Activated CD4-positive, alpha-beta memory T cell treated with anti-CD3 and anti-CD28 coated beads, Interleukin-2, amount 10 ng/mL, durations not matched to agents 7 days and 5 days (primary cell): ENCODE data around the gene PHACTR3. TPM values are rescaled to one million over a fixed set of nuclear protein-coding genes. Genes with fewer than 3 reads are reported as not detected.

ENCODE experiments used
- CTCF ChIA-PET: fragments of 350-600 bp; sonication (Branson Sonifier 250); formaldehyde crosslinking; loops from one replicate; lab custom pipeline; 2021; ENCODE audit warnings: antibody characterized with exemption, inconsistent platforms; lab: Charles Lee
- POLR2A ChIA-PET: fragments of 350-600 bp; sonication (Branson Sonifier 250); formaldehyde crosslinking; loops from one replicate; lab custom pipeline; 2021; ENCODE audit warnings: antibody characterized with exemption; lab: Charles Lee
- DNase-seq: peaks from one replicate; pipeline ENCODE4 v3.0.0-alpha.2; 2020
- H3K27ac Mint-ChIP-seq: one replicate; pipeline ENCODE4 v1.8.0; 2021; ENCODE audit warnings: mild to moderate bottlenecking, mixed read lengths
- H3K27me3 Mint-ChIP-seq: one replicate; pipeline ENCODE4 v1.8.0; 2021; ENCODE audit warnings: mixed read lengths
- H3K36me3 Mint-ChIP-seq: one replicate; pipeline ENCODE4 v1.8.0; 2021; ENCODE audit warnings: low read depth, mixed read lengths
- H3K4me1 Mint-ChIP-seq: one replicate; pipeline ENCODE4 v1.8.0; 2021; ENCODE audit warnings: mixed read lengths
- H3K4me3 Mint-ChIP-seq: one replicate; pipeline ENCODE4 v1.8.0; 2021; ENCODE audit warnings: mild to moderate bottlenecking, mixed read lengths
- H3K9me3 Mint-ChIP-seq: one replicate; pipeline ENCODE4 v1.8.0; 2021; ENCODE audit warnings: mixed read lengths
- total RNA-seq, 2 experiments: library from RNA; stranded (reverse); gene quantifications; one replicate each; pipeline ENCODE4 v1.2.3, GENCODE V29; 2021

The PHACTR3 gene
- total RNA-seq, 2 experiments from 2014 or later = not detected

GRCh38 chr20:59684685-59685242 is 80.4 kb downstream of the PHACTR3 start:
- Mint-ChIP-seq H3K27me3 (peaks cover 2% of the 10 kb centered on the region), H3K27ac (no peak overlapping the region), H3K36me3 (no peaks in the 10 kb centered on the region), H3K4me3 (no peak overlapping the region), H3K9me3 (no peaks in the 10 kb centered on the region), H3K4me1 (no peaks in the 10 kb centered on the region)
- ChIA-PET POLR2A (no interaction called here), CTCF (no interaction called here)
- DNase-seq = no peak

- H3K4me1 Mint-ChIP-seq = no peaks in the 10 kb centered on the region
- POLR2A ChIA-PET = no interaction called here
- no peaks in the 10 kb centered on the region for H3K9me3 Mint-ChIP-seq
- H3K4me3 Mint-ChIP-seq = no peak overlapping the region
- H3K27ac Mint-ChIP-seq = no peak overlapping the region
- no peaks in the 10 kb centered on the region for H3K36me3 Mint-ChIP-seq
- CTCF ChIA-PET = no interaction called here
- H3K27me3 Mint-ChIP-seq = no peaks in the 10 kb centered on the region
- no peak for DNase-seq
Measured at GRCh38 chr20:59686404-59687346, 82.3 kb downstream of the PHACTR3 start.

GRCh38 chr20:59688356-59688755 is 84.0 kb downstream of the PHACTR3 start:
- no peaks in the 10 kb centered on the region for H3K4me1 Mint-ChIP-seq
- DNase-seq = no peak
- no peaks in the 10 kb centered on the region for H3K36me3 Mint-ChIP-seq
- H3K27me3 Mint-ChIP-seq = no peaks in the 10 kb centered on the region
- no peak overlapping the region for H3K4me3 Mint-ChIP-seq
- ChIA-PET CTCF (interaction anchor here (0.5 kb wide), 1 partner anchor 266 kb away, joined by 4 read pairs; no protein-coding TSS in a partner anchor), POLR2A (no interaction called here)
- H3K9me3 Mint-ChIP-seq = no peaks in the 10 kb centered on the region
- no peak overlapping the region for H3K27ac Mint-ChIP-seq

GRCh38 chr20:59688999-59689398 is 84.7 kb downstream of the PHACTR3 start:
- H3K27me3 Mint-ChIP-seq = peaks cover 3% of the 10 kb centered on the region
- H3K4me1 Mint-ChIP-seq = no peaks in the 10 kb centered on the region
- no peaks in the 10 kb centered on the region for H3K36me3 Mint-ChIP-seq
- no peak overlapping the region for H3K27ac Mint-ChIP-seq
- POLR2A ChIA-PET = no interaction called here
- CTCF ChIA-PET = no interaction called here
- DNase-seq = no peak
- no peaks in the 10 kb centered on the region for H3K9me3 Mint-ChIP-seq
- no peak overlapping the region for H3K4me3 Mint-ChIP-seq

GRCh38 chr20:59690101-59690500 is 85.8 kb downstream of the PHACTR3 start:
- Mint-ChIP-seq H3K9me3 (no peaks in the 10 kb centered on the region), H3K36me3 (no peaks in the 10 kb centered on the region), H3K4me3 (no peak overlapping the region), H3K4me1 (no peaks in the 10 kb centered on the region), H3K27me3 (peaks cover 3% of the 10 kb centered on the region), H3K27ac (no peak overlapping the region)
- POLR2A ChIA-PET = no interaction called here
- CTCF ChIA-PET = no interaction called here
- DNase-seq = no peak

GRCh38 chr20:59690976-59691375 is 86.6 kb downstream of the PHACTR3 start:
- POLR2A ChIA-PET = no interaction called here
- no peak overlapping the region for H3K27ac Mint-ChIP-seq
- H3K9me3 Mint-ChIP-seq = no peaks in the 10 kb centered on the region
- H3K4me1 Mint-ChIP-seq = no peaks in the 10 kb centered on the region
- no peaks in the 10 kb centered on the region for H3K36me3 Mint-ChIP-seq
- H3K4me3 Mint-ChIP-seq = no peak overlapping the region
- no peak for DNase-seq
- H3K27me3 Mint-ChIP-seq = peaks cover 3% of the 10 kb centered on the region
- CTCF ChIA-PET = no interaction called here

GRCh38 chr20:59692139-59692538 is 87.8 kb downstream of the PHACTR3 start:
- Mint-ChIP-seq H3K4me1 (no peaks in the 10 kb centered on the region), H3K36me3 (no peaks in the 10 kb centered on the region), H3K4me3 (no peak overlapping the region), H3K27ac (no peak overlapping the region), H3K9me3 (no peaks in the 10 kb centered on the region), H3K27me3 (peaks cover 3% of the 10 kb centered on the region)
- no peak for DNase-seq
- POLR2A ChIA-PET = no interaction called here
- CTCF ChIA-PET = no interaction called here

- Mint-ChIP-seq H3K4me3 (no peak overlapping the region), H3K9me3 (no peaks in the 10 kb centered on the region), H3K4me1 (no peaks in the 10 kb centered on the region), H3K36me3 (no peaks in the 10 kb centered on the region), H3K27me3 (peaks cover 3% of the 10 kb centered on the region), H3K27ac (no peak overlapping the region)
- ChIA-PET POLR2A (no interaction called here), CTCF (no interaction called here)
- DNase-seq = no peak
Measured at GRCh38 chr20:59693587-59693986, 89.2 kb downstream of the PHACTR3 start.

GRCh38 chr20:59696476-59696875 is 92.1 kb downstream of the PHACTR3 start:
- POLR2A ChIA-PET = no interaction called here
- Mint-ChIP-seq H3K27ac (no peak overlapping the region), H3K36me3 (no peaks in the 10 kb centered on the region), H3K9me3 (no peaks in the 10 kb centered on the region), H3K27me3 (peaks cover 3% of the 10 kb centered on the region), H3K4me1 (no peaks in the 10 kb centered on the region), H3K4me3 (no peak overlapping the region)
- CTCF ChIA-PET = no interaction called here
- DNase-seq = no peak

GRCh38 chr20:59697068-59697467 is 92.7 kb downstream of the PHACTR3 start:
- H3K4me1 Mint-ChIP-seq = no peaks in the 10 kb centered on the region
- ChIA-PET CTCF (no interaction called here), POLR2A (no interaction called here)
- H3K9me3 Mint-ChIP-seq = no peaks in the 10 kb centered on the region
- no peak for DNase-seq
- H3K27ac Mint-ChIP-seq = no peak overlapping the region
- peaks cover 3% of the 10 kb centered on the region for H3K27me3 Mint-ChIP-seq
- no peak overlapping the region for H3K4me3 Mint-ChIP-seq
- H3K36me3 Mint-ChIP-seq = no peaks in the 10 kb centered on the region

- H3K4me3 Mint-ChIP-seq = no peak overlapping the region
- no peak for DNase-seq
- H3K27ac Mint-ChIP-seq = no peak overlapping the region
- H3K36me3 Mint-ChIP-seq = no peaks in the 10 kb centered on the region
- ChIA-PET POLR2A (no interaction called here), CTCF (no interaction called here)
- peaks cover 7% of the 10 kb centered on the region for H3K27me3 Mint-ChIP-seq
- H3K9me3 Mint-ChIP-seq = no peaks in the 10 kb centered on the region
- H3K4me1 Mint-ChIP-seq = no peaks in the 10 kb centered on the region
Measured at GRCh38 chr20:59698598-59698997, 94.3 kb downstream of the PHACTR3 start.

- no peaks in the 10 kb centered on the region for H3K4me1 Mint-ChIP-seq
- CTCF ChIA-PET = no interaction called here
- H3K27ac Mint-ChIP-seq = no peak overlapping the region
- POLR2A ChIA-PET = no interaction called here
- H3K36me3 Mint-ChIP-seq = no peaks in the 10 kb centered on the region
- DNase-seq = no peak
- H3K9me3 Mint-ChIP-seq = no peaks in the 10 kb centered on the region
- H3K27me3 Mint-ChIP-seq = peaks cover 5% of the 10 kb centered on the region
- H3K4me3 Mint-ChIP-seq = no peak overlapping the region
Measured at GRCh38 chr20:59701236-59701635, 96.9 kb downstream of the PHACTR3 start.

- Mint-ChIP-seq H3K27me3 (peaks cover 5% of the 10 kb centered on the region), H3K27ac (no peak overlapping the region), H3K36me3 (no peaks in the 10 kb centered on the region), H3K9me3 (no peaks in the 10 kb centered on the region), H3K4me3 (no peak overlapping the region), H3K4me1 (no peaks in the 10 kb centered on the region)
- POLR2A ChIA-PET = no interaction called here
- CTCF ChIA-PET = no interaction called here
- DNase-seq = no peak
Measured at GRCh38 chr20:59703046-59703445, 98.7 kb downstream of the PHACTR3 start.
